ENCODE results near the gene MYPN. TPM values are rescaled to one million over a fixed set of nuclear protein-coding genes. Genes with fewer than 3 reads are reported as not detected.

Gene MYPN
- total RNA-seq, 1 experiment from 2014 or later, result not detected

GRCh38 chr10:68239596-68240150, 130.4 kb downstream of the MYPN start:
- Histone ChIP-seq H2BK12ac (ENCODE audit: insufficient read length, low read depth, low read length) (no peak overlapping the region), H2AK5ac (ENCODE audit: insufficient read length, low read length) (no peak overlapping the region), H3K18ac (ENCODE audit: insufficient read length, low read depth, low read length) (no peak overlapping the region), H3K4me1 (ENCODE audit: insufficient read depth, low read length) (no peaks in the 10 kb centered on the region), H4K91ac (ENCODE audit: insufficient read length, low read depth, low read length) (no peak overlapping the region), H4K8ac (replicated peaks; ENCODE audit: insufficient read length, low read depth, low read length) (no peak overlapping the region), H2BK5ac (ENCODE audit: insufficient read length, low read length) (no peak overlapping the region), H3K56ac (ENCODE audit: insufficient read length, low read depth, low read length) (no peak overlapping the region), H3K14ac (ENCODE audit: insufficient read depth, low read length) (no peak overlapping the region), H3K9ac (ENCODE audit: extremely low read depth, insufficient read length, low read length) (no peak overlapping the region), H3K79me2 (ENCODE audit: insufficient read depth, low read length) (no peaks in the 10 kb centered on the region), H3K23me2 (ENCODE audit: insufficient read length, low read depth, low read length, poor library complexity, severe bottlenecking) (no peaks in the 10 kb centered on the region), H4K5ac (ENCODE audit: insufficient read length, low read depth, low read length) (no peak overlapping the region), H3K23ac (ENCODE audit: insufficient read length, low read depth, low read length) (no peak overlapping the region), H2AFZ (ENCODE audit: low read length) (no peak overlapping the region), H3K4me2 (ENCODE audit: insufficient read depth, insufficient read length, low read length) (no peak overlapping the region), H4K20me1 (ENCODE audit: control insufficient read depth, insufficient read depth, insufficient read length) (no peaks in the 10 kb centered on the region), H2BK15ac (ENCODE audit: low read depth, low read length) (no peak overlapping the region), H3K4ac (ENCODE audit: low read depth, low read length) (no peak overlapping the region), H2BK20ac (ENCODE audit: low read depth, low read length, poor library complexity, severe bottlenecking) (no peak overlapping the region), H2BK120ac (ENCODE audit: low read depth, low read length, poor library complexity, severe bottlenecking) (no peak overlapping the region), H3K27me3 (ENCODE audit: insufficient read depth, low read length) (no peaks in the 10 kb centered on the region), H3K79me1 (ENCODE audit: insufficient read depth, low read depth, low read length, poor library complexity, severe bottlenecking) (no peaks in the 10 kb centered on the region), H3T11ph (ENCODE audit: low read length) (no peak overlapping the region), H3K9me3 (ENCODE audit: control insufficient read depth, low read depth, low read length) (no peaks in the 10 kb centered on the region), H3K27ac (ENCODE audit: insufficient read length, low read depth, low read length) (no peak overlapping the region)
- Mint-ChIP-seq H3K4me1 (no peaks in the 10 kb centered on the region), H3K27ac (no peak overlapping the region), H3K36me3 (ENCODE audit: insufficient read depth in 1 of 3, low read depth in 3 of 3) (no peaks in the 10 kb centered on the region), H3K4me3 (no peak overlapping the region), H3K9me3 (no peaks in the 10 kb centered on the region), H3K27me3 (ENCODE audit: low read depth) (no peaks in the 10 kb centered on the region; the same call in none of the 2 replicates)
- WGBS (ENCODE audit: extremely low coverage, insufficient read length, low lambda C conversion rate), result no CpG with 5 or more reads among the region's 5 CpGs
- no peak for DNase-seq
- no peak for TF ChIP-seq CTCF (conservative IDR thresholded peaks at IDR 0.05)

Measured in H9 (cell line).